Kidney (tissue), 14 donors: ENCODE data around the gene TC2N. TPM values are rescaled to one million over a fixed set of nuclear protein-coding genes. Genes with fewer than 3 reads are reported as not detected.

Experiments
- DNase-seq, 5 donors: peaks; one replicate each; pipeline ENCODE4 v3.0.0-alpha.2; 2013 to 2020
- FAIRE-seq: peaks from 2 replicates; lab custom pipeline; 2012; peaks lifted over from hg19 to GRCh38; lab: Jason Lieb, UNC
- H3K27ac ChIP-seq, 2 donors: one replicate each; pipeline ENCODE4 v1.7.0; 2013; ENCODE audit warnings: low read depth in 2 of 2, low read length in 2 of 2, inconsistent platforms in 1 of 2
- H3K27me3 ChIP-seq: one replicate; pipeline ENCODE4 v1.7.1; 2013; ENCODE audit warnings: low read length, inconsistent platforms; ENCODE audit not compliant: control insufficient read depth, insufficient read depth
- H3K36me3 ChIP-seq, 3 donors: one replicate each; pipeline versions ENCODE4 v1.7.0 to v1.7.1; 2013; ENCODE audit warnings: low read length in 3 of 3, control low read depth in 1 of 3, inconsistent platforms in 1 of 3; ENCODE audit not compliant: insufficient read depth in 3 of 3, control insufficient read depth in 2 of 3
- H3K4me1 ChIP-seq, 3 donors: one replicate each; pipeline versions ENCODE4 v1.7.0 to v1.7.1; 2013; ENCODE audit warnings: low read length in 3 of 3, inconsistent platforms in 1 of 3, low read depth in 1 of 3; ENCODE audit not compliant: control insufficient read depth in 2 of 3, insufficient read depth in 2 of 3
- H3K4me3 ChIP-seq, 3 donors: one replicate each; pipeline versions ENCODE4 v1.7.0 to v1.8.1; 2013; ENCODE audit warnings: low read length in 3 of 3, control low read depth in 1 of 3, inconsistent platforms in 1 of 3
- H3K9ac ChIP-seq, 3 donors: one replicate each; pipeline versions ENCODE4 v1.7.0 to v1.7.1; 2013; ENCODE audit warnings: low read length in 3 of 3, control low read depth in 1 of 3, inconsistent platforms in 1 of 3
- H3K9me3 ChIP-seq, 3 donors: one replicate each; pipeline versions ENCODE4 v1.7.0 to v1.7.1; 2013; ENCODE audit warnings: low read length in 3 of 3, control low read depth in 1 of 3, inconsistent platforms in 1 of 3; ENCODE audit not compliant: control insufficient read depth in 2 of 3, insufficient read depth in 1 of 3
- intact Hi-C: fragments of 100-400 bp; cut with DNase I; formaldehyde crosslinking; loops from one replicate; pipeline ENCODE4 v1.11.1; 2022
- polyA plus RNA-seq: library from polyadenylated mRNA; stranded (reverse); fragments of 350-450 nt; fragmentation: Illumina TruSeq; extraction: RNeasy Lipid Tissue Mini Kit (QIAGEN cat#74804); gene quantifications from one replicate; pipeline ENCODE4 v1.2.3, GENCODE V29; 2014; ENCODE audit warnings: low read depth, low replicate concordance; ENCODE audit not compliant: insufficient read depth
- total RNA-seq: library from RNA; stranded (reverse); fragmentation: NEBNext Ultra II Directional; extraction: Animal tissue kit (Norgen Biotek cat#: 25700); gene quantifications from one replicate; pipeline ENCODE4 v1.2.1, GENCODE V29; 2021
- TF ChIP-seq, protein P1 (sequence below): IDR thresholded peaks from 3 replicates; pipeline ENCODE4 v1.5.1; 2012; ENCODE audit warnings: mild to moderate bottlenecking, moderate library complexity, borderline replicate concordance; ENCODE audit not compliant: insufficient read depth; ENCODE audit errors: extremely low read depth
- donor health status: control.
- donor health status: control.
- donor health status: control.
- donor health status: control.
- donor health status: control.
- donor health status: DM: yes; HTN: yes; CAD: no.
- donor health status: Normal renal cell carcinoma (clear cell type).

TC2N gene
- total and polyA plus RNA-seq, 2 donors from 2014 or later = 5.8 to 39.7 TPM

DNA sequence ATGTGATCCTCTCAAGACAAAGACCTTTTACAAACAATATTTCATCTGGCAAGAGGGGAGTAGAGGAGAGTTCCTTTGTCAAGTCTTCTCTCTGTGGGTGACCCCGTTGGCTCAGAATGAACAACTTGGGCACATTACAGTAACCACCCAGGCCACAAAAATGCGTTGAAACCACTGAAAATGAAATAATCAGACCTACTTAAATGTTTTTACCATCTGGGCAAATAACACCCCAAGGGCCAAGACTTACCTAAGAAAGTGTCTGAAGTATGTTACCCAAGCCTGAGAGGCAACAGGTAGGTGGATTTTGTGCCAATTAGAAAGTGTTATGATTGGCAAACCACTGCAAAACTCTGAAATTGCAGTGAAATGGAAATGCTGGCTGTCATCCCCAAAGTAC, 1.3 kb downstream of the TC2N start:
- DNase-seq = no peak
- Histone ChIP-seq H3K27me3 (no peaks in the 10 kb centered on the region), H3K4me3 (no peak overlapping the region), H3K9me3 (no peaks in the 10 kb centered on the region), H3K27ac (no peak overlapping the region), H3K4me1 (no peaks in the 10 kb centered on the region), H3K9ac (no peak overlapping the region), H3K36me3 (no peaks in the 10 kb centered on the region)
- FAIRE-seq = no peak
- intact Hi-C loops = no loop called here
- TF ChIP-seq, protein P1, sequence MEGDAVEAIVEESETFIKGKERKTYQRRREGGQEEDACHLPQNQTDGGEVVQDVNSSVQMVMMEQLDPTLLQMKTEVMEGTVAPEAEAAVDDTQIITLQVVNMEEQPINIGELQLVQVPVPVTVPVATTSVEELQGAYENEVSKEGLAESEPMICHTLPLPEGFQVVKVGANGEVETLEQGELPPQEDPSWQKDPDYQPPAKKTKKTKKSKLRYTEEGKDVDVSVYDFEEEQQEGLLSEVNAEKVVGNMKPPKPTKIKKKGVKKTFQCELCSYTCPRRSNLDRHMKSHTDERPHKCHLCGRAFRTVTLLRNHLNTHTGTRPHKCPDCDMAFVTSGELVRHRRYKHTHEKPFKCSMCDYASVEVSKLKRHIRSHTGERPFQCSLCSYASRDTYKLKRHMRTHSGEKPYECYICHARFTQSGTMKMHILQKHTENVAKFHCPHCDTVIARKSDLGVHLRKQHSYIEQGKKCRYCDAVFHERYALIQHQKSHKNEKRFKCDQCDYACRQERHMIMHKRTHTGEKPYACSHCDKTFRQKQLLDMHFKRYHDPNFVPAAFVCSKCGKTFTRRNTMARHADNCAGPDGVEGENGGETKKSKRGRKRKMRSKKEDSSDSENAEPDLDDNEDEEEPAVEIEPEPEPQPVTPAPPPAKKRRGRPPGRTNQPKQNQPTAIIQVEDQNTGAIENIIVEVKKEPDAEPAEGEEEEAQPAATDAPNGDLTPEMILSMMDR = no peak

DNA sequence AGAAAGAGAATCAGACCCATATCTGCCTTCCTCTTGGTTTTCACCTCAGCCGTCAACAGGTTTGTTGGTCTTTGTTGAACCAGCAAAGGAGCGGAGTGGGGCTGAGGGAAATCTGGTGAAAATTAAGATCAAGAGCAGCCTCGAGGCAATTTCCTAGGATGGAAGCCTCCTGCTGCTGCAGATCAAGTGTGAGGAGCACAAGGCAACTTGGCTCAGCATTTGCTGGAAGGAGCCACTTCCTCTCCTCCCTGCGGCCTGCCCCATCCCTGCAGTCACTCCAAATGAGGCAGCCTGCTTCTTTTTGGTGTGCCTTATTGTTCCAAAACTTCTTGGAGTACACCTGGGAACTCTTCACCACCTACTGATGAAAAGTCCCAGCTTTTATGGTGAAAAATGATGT, 4.9 kb downstream of the TC2N start:
- no peaks in the 10 kb centered on the region for H3K27me3 ChIP-seq
- TF ChIP-seq, protein P1 = no peak
- H3K9ac ChIP-seq = no peak overlapping the region
- H3K9me3 ChIP-seq = no peaks in the 10 kb centered on the region
- intact Hi-C loops = no loop called here
- no peak for DNase-seq
- H3K27ac ChIP-seq = no peak overlapping the region
- FAIRE-seq = no peak
- no peaks in the 10 kb centered on the region for H3K4me1 ChIP-seq
- no peak overlapping the region for H3K4me3 ChIP-seq
- no peaks in the 10 kb centered on the region for H3K36me3 ChIP-seq

DNA sequence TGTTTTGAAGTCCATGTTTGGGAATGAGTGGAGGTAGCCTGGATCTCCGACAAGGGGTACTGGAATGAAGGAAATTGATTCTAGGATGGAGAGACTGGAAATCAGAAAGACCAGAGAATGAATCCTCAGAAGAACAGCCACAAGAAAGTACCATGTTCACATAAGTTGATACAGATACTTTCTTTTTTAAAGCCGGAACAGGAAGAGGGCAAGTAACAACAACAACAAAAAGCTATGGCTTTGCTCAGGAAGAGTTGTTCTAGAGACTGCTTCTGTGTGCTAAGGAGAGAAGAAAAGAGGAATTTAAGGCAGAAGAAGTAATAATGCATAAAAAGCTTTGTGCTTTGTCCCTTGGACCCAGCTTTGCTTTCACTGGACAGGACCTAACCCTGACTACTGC, 6.2 kb downstream of the TC2N start:
- TF ChIP-seq, protein P1 = no peak
- Histone ChIP-seq H3K4me3 (no peak overlapping the region), H3K9me3 (no peaks in the 10 kb centered on the region), H3K27ac (no peak overlapping the region), H3K27me3 (no peaks in the 10 kb centered on the region), H3K36me3 (no peaks in the 10 kb centered on the region), H3K9ac (no peak overlapping the region), H3K4me1 (no peaks in the 10 kb centered on the region)
- DNase-seq (no peak), FAIRE-seq (no peak)
- intact Hi-C loops = no loop called here

DNA sequence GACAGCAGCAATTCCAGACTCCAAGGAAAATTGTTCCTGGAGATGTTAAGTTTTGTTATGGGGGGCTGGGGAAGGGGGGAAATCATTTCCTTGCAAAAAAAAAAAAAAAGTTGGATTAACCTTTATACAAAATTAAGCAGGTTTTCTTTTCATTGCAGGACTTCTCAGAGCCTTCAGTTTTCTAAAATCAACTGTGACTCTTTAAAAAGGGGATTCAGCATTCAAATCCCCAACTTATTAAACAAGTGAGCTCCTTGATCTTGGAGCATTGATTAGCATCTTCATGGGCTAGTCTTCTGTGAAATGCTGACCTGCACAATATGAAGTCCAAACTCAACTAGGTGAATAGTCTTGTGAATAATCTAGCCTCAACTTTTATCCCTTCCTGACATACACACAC, 7.1 kb downstream of the TC2N start:
- H3K9ac ChIP-seq = no peak overlapping the region
- TF ChIP-seq, protein P1 = no peak
- no peak for FAIRE-seq

More for the DNA sequence above, 7.1 kb downstream of the TC2N start:
- DNase-seq = no peak
- Histone ChIP-seq H3K36me3 (no peaks in the 10 kb centered on the region), H3K9me3 (no peaks in the 10 kb centered on the region), H3K27ac (no peak overlapping the region), H3K4me1 (no peaks in the 10 kb centered on the region), H3K4me3 (no peak overlapping the region), H3K27me3 (no peaks in the 10 kb centered on the region)
- intact Hi-C loops = no loop called here
